Measurements from ENCODE around the gene ATP5MC2.
"Not testable (repeated sequence)": the region's sequence is repeated elsewhere in the genome, so short reads cannot be mapped to it uniquely, and the experiment has no call there.

Gene ATP5MC2

DNA sequence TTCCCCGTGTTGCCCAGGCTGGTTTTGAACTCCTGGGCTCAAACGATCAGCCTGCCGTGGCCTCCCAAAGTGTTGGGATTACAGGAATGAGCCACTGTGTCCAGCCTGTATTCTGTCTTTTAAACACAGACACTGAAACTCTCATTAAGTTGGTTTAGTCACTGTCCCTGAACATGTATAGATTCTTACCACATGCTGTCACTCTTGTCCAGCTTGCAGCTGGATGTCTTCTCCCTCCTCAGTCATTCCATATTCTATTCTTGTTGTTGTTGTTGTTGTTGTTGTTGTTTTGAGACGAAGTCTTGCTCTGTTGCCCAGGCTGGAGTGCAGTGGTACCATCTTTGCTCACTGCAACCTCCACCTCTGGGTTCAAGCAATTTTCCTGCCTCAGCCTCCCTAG, 12.3 kb upstream of the ATP5MC2 start:
- DNase-seq = no peak

- no peak for DNase-seq
These were observed 10.6 kb upstream of the ATP5MC2 start for GRCh38 chr12:53686436-53686835.

GRCh38 chr12:53684654-53685220, 8.9 kb upstream of the ATP5MC2 start:
- no peak for DNase-seq

GRCh38 chr12:53683983-53684382, 8.1 kb upstream of the ATP5MC2 start:
- DNase-seq = no peak

DNA sequence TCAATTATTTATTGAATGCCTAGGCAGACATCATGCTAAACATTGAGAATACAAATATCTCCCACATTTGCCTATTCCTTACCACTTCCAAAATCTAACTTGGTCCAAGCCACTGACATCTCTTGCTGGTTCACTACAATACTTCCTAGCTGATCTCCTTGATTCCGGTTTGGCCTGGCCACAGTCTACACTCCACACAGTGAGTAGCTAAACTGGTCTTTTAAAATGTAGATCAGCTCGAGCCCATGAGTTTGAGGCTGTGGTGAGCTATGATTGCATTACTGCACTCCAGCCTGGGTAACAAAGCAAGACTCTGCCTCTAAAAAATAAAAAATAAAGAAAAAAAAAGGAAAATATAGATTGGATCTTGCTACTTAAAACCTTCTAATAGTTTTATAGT, 7.6 kb upstream of the ATP5MC2 start:
- DNase-seq = no peak

DNA sequence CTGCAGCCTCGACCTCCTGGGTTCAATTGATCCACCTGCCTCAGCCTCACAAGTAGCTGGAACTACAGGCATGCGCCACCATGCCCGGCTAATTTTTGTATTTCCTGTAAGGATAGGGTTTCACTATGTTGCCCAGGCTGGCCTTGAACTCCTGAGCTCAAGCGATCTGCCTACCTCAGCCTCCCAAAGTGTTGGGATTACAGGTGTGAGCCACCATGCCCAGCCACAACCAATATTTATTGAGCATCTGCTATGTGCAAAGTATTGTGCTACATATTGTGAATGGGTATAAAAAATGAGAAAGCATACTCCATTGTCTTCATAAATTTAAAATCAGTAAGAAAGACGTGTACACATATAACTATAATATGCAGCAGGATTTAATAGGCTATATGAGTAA, 4.2 kb upstream of the ATP5MC2 start:
- not testable (repeated sequence) for DNase-seq

DNA sequence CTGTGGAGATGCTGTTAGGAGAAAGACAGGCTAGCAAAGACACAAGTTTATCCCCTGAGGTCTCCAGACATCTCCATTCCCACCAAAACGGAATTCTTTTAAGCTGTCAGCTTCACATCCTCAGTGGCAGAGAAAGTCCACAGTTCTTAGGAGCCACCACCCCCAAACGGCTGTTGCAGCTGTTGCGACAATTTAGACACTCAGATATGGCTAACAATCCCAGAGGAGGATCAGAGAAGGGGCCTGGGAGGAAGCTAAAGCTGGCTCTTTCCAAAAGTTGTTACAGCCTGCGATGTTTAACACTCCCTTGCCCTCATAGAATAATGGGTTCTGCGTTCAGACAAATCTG, 1.9 kb upstream of the ATP5MC2 start:
- no peak for DNase-seq

GRCh38 chr12:53677016-53677799, 1.3 kb upstream of the ATP5MC2 start:
- DNase-seq = no peak

DNA sequence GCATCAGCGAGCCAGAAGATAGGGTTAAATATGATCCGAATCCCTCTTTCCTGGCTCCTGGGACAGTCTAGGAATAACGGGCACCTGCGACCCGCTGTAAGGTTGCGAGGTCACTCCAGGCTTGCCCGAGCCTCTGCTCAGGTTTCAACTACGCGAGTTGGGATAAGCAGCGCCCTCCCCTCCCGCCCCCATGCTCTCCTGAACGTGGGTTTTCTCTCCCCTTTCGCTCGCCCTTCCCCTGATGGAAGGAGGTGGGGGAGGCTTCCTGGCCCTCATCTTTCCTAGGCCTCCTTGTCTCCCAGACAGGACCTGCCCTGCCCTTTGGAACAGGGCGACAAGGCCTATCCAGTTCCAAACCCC, 753 bp upstream of the ATP5MC2 start:
- DNase-seq = peak; percentile 23

- DNase-seq = no peak
These were observed 744 bp downstream of the ATP5MC2 start for GRCh38 chr12:53674977-53675700.

- DNase-seq = peak; percentile 49
These were observed 4.9 kb downstream of the ATP5MC2 start for GRCh38 chr12:53670971-53671370.

DNA sequence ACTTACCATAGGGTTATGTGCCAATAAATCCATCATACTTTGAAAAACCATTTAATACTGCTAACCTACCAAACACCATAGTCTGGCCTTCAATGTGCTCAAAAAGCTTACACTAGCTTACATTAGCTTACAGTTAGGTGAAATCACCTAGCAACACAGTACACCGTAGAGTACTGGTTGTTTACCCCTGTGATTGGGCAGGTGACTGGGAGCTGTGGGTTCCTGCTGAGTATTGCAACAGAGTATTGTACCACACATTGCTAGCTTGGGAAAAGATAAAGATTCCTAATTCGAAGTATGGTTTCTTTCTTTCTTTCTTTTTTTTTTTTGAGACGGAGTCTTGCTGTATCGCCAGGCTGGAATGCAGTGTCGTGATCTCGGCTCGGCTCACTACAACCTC, 5.6 kb downstream of the ATP5MC2 start:
- DNase-seq = no peak

DNA sequence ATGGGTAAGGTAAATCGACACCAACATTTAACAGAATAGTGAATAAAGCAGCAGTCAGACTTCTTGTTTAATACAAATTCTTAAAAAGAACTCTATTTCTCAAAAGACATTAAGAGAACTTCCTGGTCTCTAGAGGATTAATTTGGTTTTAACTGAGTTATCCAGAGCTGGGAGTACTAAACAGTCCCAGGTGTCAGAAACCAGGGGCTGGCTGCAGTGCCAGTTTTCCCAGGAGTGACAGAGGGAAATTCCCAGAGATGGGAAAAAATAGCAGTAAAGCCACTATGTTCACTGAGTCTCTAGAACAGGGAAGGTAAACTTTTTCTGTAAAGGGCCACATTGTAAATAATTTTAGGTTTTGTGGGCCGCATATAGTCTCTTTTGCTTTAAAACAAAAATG, 8.8 kb downstream of the ATP5MC2 start:
- DNase-seq = no peak

- no peak for DNase-seq
These were observed 10.9 kb downstream of the ATP5MC2 start for GRCh38 chr12:53664936-53665335.

DNA sequence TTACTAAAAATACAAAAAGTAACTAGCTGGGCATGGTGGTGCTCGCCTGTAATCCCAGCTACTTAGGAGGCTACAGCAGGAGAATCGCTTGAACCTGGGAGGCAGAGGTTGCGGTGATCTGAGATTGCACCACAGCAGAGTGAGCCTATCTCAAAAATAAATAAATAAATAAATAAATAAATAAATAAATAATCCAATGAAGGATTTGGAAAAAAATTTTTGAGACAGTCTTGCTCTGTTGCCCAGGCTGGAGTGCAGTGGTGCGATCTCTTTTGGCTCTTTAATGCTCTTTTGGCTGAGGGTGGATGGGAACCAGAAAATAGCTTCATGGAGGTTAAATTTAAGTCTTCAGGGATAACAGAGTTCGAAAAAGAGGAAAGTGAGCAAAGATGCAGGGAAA, 11.7 kb downstream of the ATP5MC2 start:
- no peak for DNase-seq

DNA sequence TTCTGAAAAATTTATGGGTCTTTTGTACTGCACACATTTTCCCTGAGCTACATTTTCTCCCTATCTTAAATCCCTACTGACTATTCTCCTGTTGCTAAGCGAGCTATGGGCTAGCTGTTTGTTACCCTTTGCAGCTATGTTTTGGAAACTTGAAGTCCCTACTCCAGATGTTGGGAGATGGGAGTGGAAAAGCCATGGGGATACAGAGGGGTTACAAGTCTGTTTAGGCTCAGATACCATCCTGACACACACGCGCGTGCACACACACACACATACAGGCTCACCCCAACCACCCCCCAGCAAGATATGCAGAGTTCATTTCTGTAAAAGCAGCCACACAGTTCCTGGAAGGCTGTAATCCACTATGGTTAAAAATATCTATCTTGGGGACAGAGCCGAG, 15.8 kb downstream of the ATP5MC2 start:
- DNase-seq = no peak

- DNase-seq = no peak
These were observed 16.3 kb downstream of the ATP5MC2 start for GRCh38 chr12:53659571-53659981.

DNA sequence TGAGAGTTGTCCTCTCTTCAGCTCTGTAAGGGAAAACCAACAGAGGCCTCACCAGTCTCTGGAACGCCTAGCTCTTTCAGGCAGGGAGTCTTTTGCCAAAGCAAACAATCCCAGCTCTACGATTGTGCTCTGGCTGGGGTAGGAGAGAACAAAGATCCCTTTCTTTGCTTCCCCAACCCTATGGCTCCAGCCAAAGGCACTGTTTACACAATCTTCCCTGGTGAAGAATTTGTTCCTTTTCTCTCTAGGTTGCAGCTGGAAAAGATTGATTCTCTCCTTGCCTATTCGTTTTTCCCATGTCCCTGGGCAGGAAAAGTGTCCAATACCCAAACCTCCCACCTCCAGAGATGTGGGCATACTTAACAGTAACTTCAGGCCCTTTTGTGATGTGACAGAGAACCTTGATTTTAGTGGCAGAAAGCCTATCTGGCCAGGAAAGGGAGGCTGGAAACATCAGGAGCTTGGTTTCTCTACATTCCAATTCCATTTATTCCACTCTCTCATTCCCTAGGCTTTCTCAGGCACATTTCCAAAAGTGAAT, 16.8 kb downstream of the ATP5MC2 start:
- DNase-seq = no peak

DNA sequence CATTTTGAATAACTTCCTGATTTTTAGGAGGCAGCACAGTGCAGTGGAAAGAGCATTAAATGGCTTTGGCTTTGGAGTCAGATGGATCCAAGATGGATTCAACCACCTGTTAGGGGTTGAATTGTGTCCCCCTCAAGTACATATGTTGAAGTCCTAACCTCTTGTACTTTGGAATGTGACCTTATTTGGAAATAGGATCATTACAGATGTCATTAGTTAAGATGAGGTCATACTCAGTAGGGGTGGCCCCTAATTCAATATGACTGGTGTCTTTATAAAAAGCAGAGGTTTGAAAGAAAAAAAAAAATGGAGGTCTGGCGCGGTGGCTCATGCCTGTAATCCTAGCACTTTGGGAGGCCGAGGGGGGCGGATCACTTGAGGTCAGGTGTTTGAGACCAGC, 18.8 kb downstream of the ATP5MC2 start:
- no peak for DNase-seq

- DNase-seq = no peak
These were observed 22.3 kb downstream of the ATP5MC2 start for GRCh38 chr12:53653595-53653994.

- DNase-seq = no peak
These were observed 23.5 kb downstream of the ATP5MC2 start for GRCh38 chr12:53652366-53652765.

GRCh38 chr12:53651737-53652136, 24.1 kb downstream of the ATP5MC2 start:
- DNase-seq = no peak

DNA sequence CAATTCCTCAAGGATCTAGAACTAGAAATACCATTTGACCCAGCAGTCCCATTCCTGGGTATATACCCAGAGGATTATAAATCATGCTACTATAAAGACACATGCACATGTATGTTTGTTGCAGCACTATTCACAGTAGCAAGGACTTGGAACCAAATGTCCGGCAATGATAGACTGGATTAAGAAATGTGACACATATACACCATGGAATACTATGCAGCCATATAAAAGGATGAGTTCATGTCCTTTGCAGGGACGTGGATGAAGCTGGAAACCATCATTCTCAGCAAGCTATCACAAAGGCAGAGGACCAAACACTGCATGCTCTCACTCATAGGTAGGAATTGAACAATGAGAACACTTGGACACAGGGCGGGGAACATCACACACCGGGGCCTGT, 29.6 kb downstream of the ATP5MC2 start:
- not testable (repeated sequence) for DNase-seq

- no peak for DNase-seq
These were observed 30.7 kb downstream of the ATP5MC2 start for GRCh38 chr12:53645165-53645564.
